T-helper 1 cell treated with Interleukin-12 subunit alpha and Interleukin-12 subunit beta and Interleukin-4 antibody, amounts not matched to agents 30 ng/mL and 1 ng/mL, for 36 hours (primary cell): ENCODE results near the gene CEP72. TPM values are rescaled to one million over a fixed set of nuclear protein-coding genes. Genes with fewer than 3 reads are reported as not detected.
"Not testable (repeated sequence)": the region's sequence is repeated elsewhere in the genome, so short reads cannot be mapped to it uniquely, and the experiment has no call there.

Source experiments
- intact Hi-C: fragments of 100-400 bp; cut with micrococcal nuclease; formaldehyde crosslinking; loops from one replicate; pipeline ENCODE4 v1.15.1; 2024
- total RNA-seq: library from RNA; stranded (reverse); gene quantifications from 2 replicates; pipeline ENCODE4 v1.2.3, GENCODE V29; 2022

CEP72 gene
- total RNA-seq, 1 donor from 2014 or later = 28.4 TPM

DNA sequence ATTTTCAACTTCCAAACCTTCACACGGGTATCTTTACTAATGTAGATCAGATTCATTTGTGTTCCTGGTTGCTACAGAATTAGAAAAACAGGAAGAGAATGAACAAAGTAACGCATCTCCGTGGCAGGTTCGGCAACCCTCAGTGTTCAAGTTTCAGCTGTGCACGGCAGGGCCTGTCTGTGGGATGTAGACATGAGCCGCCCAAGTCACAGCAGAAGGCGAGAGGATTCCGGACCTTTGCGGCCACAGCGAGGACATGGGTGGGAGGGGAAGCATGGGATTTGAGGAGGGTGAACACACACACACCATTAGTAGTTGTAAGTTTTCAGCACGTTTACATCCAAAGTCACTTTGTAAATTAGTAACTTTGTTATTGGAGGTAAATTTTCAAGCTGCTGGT lies 31.7 kb upstream of the CEP72 start:
- intact Hi-C loops = no loop called here

DNA sequence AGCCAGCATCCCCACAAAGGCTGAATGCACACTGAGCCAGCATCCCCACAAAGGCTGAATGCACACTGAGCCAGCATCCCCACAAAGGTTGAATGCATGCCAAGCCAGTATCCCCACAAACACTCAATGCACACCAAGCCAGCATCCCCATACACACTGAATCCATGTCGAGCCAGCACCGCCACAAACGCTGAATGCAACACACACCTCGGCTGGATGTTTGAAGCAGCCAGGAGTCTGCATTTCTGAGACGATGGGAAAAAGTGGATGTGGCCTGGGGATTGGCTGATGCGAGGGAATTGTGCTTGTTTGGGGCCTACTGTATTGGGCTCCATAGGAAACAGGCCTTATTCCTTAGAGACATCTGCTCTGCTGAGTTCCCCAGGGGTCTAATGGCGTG lies 30.9 kb upstream of the CEP72 start:
- intact Hi-C loops = no loop called here

DNA sequence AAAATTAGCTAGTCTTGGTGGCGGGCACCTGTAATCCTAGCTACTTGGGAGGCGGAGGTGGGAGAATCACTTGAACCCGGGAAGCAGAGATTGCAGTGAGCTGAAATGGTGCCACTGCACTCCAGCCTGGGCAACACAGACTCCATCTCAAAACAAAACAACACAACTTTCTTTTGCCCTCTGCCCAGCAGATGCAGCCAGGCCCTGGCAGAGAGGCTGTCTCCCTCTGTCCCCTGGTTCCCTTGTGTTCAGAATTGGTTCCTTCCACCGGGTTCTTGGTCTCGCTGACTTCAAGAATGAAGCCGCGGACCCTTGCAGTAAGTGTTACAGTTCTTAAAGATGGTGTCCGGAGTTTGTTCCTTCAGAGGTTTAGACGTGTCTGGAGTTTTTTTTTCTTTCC lies 30.2 kb upstream of the CEP72 start:
- intact Hi-C loops = no loop called here

DNA sequence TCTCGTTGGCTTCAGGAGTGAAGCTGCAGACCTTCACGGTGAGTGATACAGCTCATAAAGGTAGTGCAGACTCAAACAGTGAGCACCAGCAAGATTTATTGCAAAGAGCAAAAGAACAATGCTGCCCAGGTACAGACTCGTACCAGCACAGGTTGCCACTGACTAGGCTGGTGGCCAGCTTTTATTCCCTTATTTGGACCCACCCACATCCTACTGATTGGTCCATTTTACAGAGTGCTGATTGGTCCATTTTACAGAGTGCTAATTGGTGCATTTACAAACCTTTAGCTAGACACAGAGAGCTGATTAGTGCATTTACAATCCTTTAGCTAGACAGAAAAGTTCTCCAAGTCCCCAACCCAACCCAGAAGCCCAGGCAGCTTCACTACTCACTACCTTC lies 29.7 kb upstream of the CEP72 start:
- intact Hi-C loops = not testable (repeated sequence)

DNA sequence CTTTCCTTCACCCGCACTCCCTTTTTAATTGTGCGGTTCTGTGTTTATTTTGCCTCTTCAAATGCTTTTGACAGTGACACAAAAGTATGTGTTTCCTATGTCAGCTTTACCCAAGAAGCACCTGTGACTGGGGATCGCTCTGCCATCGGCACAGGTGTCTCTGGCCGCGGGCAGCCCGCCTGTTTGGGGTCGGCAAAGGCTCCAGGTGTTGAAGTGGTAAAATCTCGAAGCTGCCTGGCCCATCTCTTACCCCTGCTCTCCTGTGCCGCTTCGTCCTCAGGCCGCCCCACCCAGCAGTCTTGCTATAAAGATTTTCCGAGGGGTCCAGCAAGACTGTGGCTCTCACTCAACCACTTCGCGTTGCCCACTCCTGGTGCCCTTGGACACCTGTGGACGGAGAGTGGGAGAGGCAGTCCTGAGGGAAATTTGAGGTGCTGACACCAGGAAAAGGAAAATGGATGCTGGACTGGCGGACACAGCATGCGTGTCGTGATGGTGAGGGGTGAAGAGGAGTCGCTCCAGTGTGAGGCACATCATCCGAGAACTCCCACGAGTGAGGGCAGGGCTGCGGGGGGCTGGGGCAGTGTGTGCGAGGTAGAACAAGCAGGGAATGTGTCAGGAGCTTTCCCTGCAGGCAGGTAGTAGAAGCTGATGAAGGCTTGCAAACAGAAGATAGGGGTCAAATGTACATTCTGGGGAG lies 29.1 kb upstream of the CEP72 start:
- intact Hi-C loops = no loop called here

DNA sequence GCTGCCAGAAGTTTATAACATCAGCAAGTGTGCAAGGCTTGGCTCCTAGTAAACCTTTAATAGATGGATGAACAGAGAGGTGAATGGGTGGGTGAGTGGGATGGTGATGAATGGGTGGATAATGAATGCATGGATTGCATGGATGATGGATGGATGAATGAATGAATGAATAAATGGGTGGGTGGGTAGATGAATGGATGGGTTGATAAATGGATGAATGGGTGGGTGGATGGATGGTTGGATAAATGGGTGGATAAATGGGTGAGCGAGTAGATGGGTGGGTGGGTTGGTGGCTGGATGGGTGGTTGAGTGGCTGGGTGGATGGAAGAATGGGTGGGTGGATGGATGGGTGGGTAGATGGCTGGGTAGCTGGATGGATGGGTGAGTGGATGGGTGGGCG lies 28.5 kb upstream of the CEP72 start:
- intact Hi-C loops = no loop called here

DNA sequence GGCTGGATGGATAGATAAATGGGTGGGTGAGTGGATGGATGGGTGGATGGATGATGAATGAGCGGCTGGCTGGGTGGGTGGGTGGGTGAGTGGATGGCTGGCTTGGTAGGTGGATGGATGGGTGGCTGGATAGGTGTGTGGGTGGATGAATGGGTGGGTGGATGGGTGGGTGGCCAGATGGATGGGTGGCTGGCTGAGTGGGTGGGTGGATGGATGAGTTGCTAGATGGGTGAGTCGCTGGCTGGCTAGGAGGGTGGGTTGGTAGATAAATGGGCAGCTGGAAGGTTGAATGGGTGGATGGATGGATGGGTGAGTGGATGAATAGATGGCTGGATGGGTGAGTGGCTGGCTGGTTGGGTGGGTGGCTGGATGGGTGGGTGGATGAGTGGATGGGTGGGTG lies 27.9 kb upstream of the CEP72 start:
- intact Hi-C loops = no loop called here

DNA sequence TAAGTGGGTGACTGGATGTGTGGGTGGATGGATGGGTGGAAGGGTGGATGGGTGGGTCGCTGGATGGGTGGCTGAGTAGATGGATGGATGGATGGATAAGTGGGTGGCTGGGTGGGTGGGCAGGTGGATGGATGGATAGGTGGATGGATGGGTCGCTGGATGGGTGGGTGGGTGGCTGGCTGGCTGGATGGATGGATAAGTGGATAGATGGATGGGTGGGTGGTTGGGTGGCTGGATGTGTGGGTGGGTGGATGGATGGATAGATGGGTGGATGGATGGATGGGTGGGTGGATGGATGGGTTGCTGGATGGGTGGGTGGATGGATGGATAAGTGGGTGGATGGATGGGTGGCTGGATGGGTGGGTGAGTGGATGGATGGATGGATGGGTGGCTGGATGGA lies 27.3 kb upstream of the CEP72 start:
- intact Hi-C loops = no loop called here

DNA sequence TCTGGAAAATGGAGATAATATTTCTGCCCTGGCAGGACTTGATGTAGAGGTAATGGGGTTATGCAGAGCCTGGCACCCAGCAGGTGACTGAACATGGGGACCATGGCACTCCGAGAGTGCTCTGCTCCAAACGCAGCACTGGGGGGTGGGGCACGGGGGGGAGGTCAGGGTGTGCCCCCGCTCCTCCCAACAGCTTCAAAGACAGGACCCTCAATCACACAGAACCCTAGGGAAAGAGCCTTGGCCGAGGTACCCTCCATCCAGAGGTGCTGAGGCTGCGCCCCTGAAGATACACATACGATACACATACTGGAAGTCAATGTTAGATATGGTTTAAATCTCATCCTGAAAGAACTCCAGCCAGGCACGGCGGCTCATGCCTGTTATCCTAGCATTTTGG lies 26.6 kb upstream of the CEP72 start:
- intact Hi-C loops = no loop called here

DNA sequence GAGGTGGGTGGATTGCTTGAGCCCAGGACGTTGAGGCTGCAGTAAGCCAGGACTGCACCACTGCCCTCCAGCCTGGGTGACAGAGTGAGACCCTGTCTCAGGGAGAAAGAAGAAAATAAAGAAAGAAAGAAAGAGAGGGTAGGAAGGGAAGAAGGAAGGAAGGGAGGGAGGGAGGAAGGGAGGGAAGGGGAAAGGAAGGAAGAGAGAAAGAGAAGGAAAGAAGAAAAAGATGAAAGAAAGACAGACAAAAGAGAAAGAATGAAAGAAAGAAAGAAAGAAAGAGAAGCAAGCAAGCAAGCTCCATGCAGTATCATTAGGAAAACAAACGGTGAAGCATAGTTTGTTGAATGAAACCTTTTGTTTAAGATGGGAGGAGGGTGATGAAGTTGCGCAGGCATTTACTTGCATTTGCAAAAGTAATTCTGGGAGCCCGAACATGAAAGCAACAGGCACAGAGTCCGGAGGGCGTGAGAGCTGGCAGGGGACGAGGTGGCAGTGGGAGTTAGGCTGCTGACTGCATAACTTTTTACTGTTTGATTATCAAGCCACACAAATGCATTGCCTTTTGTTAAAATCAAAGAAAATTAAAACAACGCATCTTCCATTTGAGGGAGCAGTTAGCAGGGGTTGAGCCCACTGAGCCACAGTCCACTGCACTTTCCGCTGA lies 26.0 kb upstream of the CEP72 start:
- intact Hi-C loops = no loop called here

DNA sequence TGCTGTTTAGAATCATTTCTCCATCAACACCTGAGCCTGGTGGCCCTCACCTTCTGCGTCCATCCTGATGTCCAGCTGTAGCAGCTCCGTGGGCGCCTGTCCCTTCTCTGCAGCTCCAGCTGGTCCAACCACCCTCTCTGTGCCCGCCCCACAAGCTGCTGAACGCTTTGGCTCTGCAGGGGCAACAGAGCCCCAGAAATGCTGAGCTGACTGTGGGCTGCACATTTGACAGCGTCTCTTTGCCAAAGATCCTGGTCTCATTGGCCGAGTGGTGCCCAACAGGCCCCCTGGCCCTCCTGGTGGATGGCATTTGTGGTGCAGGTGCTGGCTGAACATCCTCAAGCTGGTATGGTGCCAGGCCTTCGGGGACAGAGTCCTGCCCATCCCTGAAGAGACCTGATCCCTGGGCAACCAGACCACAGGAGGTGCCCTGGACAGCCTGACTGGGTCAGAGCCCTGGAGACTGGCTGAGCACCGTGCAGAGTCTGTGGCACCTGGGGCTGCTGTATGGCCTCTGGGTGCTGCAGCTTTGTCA lies 25.3 kb upstream of the CEP72 start:
- intact Hi-C loops = no loop called here

DNA sequence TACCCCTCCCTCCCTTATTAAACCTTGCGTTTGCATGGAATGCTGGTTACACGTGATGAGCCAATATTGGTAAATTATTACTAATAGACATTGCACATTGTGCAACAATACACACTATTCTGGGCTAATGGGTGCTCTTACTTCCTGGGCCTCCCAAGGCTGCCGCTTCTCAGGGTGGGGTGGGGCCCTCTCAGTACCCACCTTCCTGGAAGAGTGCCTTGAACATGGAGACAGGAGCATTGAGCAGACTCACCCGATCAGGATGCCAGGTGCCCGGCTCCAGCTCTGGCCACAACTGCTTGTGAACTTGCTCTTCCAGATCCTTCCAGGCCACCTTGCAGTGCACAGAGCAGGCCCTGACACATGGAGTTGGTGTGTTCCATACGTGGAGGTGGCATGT lies 24.7 kb upstream of the CEP72 start:
- intact Hi-C loops = no loop called here

DNA sequence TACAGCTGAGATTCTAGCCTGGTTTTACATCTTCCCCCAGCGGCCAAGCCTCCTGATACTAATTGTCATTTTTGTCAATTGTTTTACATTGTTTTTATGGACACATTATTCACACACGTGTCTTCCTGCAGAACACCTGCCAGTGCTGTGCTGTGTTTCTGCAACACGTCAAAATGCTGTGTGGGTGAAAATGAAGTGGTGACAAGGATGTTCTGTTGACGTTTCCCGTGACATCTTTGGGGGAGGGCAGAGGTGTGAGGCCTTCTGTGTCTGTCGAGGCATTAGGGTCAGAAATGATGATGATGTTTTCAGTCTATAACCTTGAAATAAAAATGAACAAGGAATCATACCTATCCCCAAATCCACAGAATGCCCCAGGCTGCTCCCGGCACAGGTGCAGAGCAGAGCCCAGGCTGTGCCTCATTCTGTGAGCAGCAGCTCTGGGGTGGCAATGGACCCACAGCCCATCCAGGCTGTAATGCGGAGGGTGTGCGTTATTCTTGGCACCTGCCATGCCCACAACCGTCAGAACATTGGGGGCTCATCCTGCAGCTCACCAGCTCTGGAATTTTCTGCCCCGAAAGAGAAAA lies 23.6 kb upstream of the CEP72 start:
- intact Hi-C loops = no loop called here

DNA sequence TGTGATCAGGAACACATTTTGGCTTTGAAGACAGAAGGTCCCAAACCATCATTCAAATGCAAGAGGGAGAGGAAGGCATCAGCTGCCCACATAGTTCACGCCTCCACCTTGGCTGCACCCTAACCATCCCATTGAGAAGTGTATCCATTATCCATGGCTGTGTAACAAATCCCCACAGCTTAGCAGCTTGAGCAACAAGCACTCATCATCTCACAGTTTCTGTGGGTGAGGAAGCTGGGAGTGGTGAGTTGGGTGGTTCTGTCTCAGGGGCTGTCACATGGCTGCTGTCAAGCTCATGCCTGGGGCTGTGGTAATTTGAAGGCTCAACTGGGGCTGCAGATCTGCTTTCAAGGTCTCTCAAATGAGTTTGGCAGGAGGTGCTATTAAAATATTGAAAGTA lies 23.0 kb upstream of the CEP72 start:
- intact Hi-C loops = no loop called here

DNA sequence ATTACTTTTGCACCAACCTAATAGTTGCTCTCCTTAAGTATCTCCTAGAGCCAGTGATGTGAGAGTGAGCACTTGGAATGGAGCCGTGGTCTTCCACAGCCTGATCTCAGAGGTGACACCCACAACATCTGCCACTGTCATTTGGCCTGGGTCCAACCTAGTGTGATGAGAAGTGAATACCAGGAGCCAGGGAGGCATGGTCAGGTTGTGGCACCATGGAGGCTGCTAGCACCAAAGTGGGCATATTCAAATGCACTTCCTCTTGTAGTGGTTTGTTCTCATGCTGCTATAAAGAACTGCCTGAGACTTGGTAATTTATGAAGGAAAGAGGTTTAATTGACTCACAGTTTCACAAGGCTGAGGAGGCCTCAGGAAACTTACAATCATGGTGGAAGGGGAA lies 22.6 kb upstream of the CEP72 start:
- intact Hi-C loops = no loop called here

DNA sequence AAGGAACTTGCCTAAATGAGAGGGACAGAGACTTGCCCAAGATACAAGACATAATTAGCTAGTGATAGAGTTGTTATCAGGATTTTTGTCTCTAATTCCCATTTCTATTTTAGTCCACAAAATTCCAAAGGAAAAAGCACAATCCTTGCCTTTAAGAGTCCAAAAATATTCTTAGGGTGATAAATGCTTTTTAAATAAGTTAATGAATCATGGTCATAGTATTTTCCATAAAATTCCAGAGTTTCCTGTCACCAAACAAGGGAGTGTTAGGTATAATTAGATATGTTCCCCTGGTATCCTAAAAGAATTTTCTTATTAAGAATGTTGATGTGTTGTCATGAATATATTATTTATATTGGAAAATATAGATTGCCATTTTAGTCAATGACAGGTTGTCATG lies 21.8 kb upstream of the CEP72 start:
- intact Hi-C loops = no loop called here

DNA sequence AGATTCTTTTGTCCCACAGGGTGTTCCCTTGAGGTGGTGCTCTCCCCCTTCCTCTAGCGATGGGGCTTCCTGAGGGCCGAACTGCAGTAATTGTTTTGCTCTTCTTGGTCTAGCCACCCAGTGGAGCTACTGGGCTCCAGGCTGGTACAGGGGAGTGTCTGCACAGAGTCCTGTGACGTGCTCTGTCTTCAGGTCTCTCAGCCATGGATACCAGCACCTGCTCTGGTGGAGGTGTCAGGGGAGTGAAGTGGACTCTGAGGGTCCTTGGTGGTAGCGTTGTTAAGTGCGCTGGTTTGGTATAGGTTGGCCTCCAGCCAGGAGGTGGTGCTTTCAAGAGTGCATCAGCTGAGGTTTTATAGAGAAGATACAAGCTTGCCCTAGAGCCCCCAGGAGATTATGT lies 20.4 kb upstream of the CEP72 start:
- intact Hi-C loops = no loop called here

DNA sequence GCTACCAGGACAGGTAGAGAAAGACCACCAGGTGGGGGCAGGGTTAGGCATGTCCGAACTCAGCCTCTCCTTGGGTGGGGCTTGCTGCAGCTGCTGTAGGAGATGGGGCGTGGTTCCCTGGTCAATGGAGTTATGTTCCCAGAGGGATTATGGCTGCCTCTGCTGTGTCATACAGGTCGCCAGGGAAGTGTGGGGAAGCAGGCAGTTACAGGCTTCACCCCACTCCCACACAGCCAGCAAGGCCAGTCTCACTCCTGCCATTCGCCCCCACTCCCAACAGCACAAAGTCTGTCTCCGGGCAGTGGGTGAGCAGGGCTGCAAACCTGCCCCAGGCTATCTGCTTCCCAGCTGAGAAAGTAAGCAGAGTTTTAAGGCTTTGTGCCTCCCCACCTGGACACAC lies 20.0 kb upstream of the CEP72 start:
- intact Hi-C loops = no loop called here

DNA sequence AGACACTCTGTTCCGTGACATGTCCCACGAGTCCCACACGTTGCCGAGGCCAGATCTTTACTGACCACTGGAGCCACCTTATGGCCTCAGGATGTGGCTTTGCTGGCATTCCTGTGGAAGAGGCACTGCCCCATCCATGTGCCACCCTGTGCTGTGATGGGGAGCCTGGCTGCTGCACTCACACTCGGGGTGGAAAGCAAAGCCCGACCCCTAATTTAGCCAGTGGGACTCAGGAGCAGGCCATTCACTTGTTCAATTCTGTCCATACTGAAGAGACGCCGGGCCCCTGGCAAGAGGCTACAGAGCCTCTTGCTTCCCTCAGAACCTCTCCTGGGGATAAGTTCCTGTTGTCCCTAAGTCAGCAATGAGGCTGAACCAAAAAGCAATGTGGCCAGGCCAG lies 18.6 kb upstream of the CEP72 start:
- intact Hi-C loops = no loop called here

DNA sequence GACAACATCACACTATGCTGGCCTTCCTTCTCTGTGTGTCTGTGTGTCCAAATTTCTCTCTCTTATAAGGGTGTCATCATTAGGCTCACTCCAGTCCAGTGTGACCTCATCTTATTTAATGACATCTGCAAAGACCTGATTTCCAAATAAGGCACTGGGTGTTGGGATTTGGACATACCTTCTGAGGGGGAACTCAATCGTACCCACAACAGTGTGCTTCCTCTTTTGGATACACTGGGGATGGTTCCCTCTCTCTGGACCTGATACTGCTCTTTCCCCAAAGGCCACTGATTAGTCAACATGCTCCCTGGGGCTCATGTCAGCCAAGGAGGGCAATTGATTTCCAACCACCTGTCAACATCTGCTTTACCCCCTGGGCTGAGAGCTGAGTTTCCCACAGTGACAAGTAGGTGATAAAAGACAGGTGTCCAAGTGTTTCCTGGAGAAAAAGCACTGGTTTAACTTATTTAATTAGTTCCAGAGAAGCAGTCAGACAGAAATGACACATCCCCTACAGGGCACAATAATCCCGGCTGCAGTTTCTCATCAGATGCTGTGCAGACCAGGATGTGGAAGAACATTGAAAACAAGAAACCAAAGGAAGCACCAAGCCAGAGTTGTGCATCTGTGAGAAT lies 17.8 kb upstream of the CEP72 start:
- intact Hi-C loops = no loop called here

DNA sequence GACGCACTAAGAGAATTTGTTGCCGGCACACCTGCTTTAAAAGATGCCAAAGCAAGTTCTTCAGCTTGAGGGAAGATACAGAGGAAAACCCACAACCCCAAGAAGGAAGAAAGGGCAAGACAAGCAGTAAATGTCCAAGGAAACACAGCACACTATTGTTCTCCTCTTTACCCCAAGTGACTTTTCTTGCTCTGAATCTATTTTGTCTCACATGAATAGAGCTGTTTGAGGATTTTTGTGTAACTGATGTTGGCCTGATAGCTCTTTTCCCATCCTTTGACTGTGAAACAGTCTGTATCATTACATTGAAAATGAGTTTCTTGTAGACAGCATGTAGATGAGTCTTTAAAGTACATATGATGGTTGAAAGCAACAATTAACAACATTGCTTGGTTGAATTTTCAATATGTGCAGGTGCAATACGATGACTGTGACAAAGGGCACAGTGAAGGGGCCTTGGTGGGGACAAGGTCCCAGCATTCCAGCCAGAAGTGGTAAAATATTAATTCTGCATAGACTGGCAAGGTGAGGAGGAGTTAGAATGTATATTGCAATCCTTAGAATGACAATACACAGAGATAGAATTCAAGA lies 16.8 kb upstream of the CEP72 start:
- intact Hi-C loops = no loop called here
